NB4 (cell line): ENCODE measurements around the gene SEZ6.

Experiments used
- DNase-seq: peaks from one replicate; pipeline ENCODE4 v3.0.0; 2010; ENCODE audit warnings: low read depth
- H3K4me3 ChIP-seq: one replicate; pipeline ENCODE4 v1.5.1; 2011; ENCODE audit warnings: mild to moderate bottlenecking, low read depth, low read length, moderate library complexity
- MYC ChIP-seq: IDR thresholded peaks from 2 replicates; pipeline ENCODE4 v1.6.1; 2011; ENCODE audit warnings: low read depth, low read length
- POLR2A ChIP-seq: IDR thresholded peaks from 2 replicates; pipeline ENCODE4 v1.6.1; 2011; ENCODE audit warnings: mild to moderate bottlenecking; ENCODE audit not compliant: insufficient read length; ENCODE audit errors: extremely low read depth
- TF ChIP-seq, protein P1 (sequence below): IDR thresholded peaks from one replicate; pipeline ENCODE4 v1.5.1; 2012; ENCODE audit warnings: low read depth, low read length
- TF ChIP-seq, protein P2 (sequence below): IDR thresholded peaks from 2 replicates; pipeline ENCODE4 v1.6.1; 2011; ENCODE audit warnings: low read depth, low read length

The SEZ6 gene

DNA sequence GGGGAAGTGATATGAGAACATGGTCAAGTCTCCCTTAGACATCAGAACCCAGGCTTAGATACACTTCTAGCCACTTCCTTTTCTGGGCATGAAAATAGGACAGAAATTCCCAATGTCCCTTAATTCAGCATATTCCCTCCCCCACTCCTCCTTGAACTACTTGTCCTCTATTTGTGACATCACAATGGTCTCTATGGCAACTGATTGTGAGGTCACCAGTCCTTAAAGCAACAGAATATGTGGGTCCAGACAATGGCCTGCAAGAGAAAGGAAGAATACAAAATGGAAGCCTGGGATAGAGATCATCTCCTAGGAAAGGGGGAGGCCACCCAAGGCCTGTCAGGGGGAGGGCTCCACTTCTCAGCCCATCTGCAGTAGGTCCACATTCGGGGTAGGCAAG is 6.7 kb upstream of the SEZ6 start:
- TF ChIP-seq POLR2A (no peak), MYC (no peak)
- TF ChIP-seq, protein P1, sequence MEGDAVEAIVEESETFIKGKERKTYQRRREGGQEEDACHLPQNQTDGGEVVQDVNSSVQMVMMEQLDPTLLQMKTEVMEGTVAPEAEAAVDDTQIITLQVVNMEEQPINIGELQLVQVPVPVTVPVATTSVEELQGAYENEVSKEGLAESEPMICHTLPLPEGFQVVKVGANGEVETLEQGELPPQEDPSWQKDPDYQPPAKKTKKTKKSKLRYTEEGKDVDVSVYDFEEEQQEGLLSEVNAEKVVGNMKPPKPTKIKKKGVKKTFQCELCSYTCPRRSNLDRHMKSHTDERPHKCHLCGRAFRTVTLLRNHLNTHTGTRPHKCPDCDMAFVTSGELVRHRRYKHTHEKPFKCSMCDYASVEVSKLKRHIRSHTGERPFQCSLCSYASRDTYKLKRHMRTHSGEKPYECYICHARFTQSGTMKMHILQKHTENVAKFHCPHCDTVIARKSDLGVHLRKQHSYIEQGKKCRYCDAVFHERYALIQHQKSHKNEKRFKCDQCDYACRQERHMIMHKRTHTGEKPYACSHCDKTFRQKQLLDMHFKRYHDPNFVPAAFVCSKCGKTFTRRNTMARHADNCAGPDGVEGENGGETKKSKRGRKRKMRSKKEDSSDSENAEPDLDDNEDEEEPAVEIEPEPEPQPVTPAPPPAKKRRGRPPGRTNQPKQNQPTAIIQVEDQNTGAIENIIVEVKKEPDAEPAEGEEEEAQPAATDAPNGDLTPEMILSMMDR = no peak
- TF ChIP-seq, protein P2, sequence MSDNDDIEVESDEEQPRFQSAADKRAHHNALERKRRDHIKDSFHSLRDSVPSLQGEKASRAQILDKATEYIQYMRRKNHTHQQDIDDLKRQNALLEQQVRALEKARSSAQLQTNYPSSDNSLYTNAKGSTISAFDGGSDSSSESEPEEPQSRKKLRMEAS = no peak
- no peak for DNase-seq
- no peak overlapping the region for H3K4me3 ChIP-seq

DNA sequence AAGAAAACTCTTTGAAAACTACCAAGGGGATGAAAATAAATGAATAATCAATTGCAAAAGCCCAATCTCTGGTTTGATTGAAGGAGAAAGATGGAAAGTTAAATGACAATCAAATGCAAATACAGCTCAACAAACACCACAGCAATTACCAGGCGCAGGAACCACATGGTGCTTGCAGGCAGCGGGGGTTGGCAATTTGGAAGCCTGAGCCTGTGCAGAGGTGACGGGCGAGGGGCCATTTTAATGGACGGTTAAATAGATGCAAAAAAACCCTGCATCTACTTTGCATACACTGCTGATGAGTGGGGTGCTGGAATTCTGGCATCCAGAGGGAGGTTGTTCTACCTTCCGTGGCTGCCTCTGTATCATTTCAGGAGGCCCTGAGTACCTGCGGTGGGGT is 4.8 kb upstream of the SEZ6 start:
- TF ChIP-seq, protein P1 = no peak
- TF ChIP-seq POLR2A (no peak), MYC (no peak)
- TF ChIP-seq, protein P2 = no peak
- H3K4me3 ChIP-seq = no peak overlapping the region
- DNase-seq = no peak

DNA sequence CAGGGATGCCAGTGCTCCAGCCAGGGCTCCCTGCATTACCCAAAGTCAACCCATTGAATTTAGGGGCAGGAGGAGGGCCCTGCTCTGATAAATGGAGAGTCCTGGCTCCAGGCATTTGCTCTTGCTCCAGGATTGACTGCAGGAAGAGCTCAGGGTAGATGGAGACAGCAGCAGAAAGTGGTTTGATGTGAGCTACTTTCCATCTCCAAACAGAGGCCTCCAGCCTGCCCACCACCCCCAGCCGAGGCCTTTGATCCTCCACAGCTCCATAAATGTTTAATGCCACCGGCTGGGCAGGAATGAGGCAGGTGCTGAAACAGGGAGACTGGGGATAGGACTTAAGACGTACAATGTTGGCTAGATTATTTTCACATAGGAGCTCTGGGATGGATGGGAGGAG is 4.3 kb upstream of the SEZ6 start:
- TF ChIP-seq POLR2A (no peak), MYC (no peak)
- TF ChIP-seq, protein P1 = no peak
- DNase-seq = no peak
- no peak overlapping the region for H3K4me3 ChIP-seq

DNA sequence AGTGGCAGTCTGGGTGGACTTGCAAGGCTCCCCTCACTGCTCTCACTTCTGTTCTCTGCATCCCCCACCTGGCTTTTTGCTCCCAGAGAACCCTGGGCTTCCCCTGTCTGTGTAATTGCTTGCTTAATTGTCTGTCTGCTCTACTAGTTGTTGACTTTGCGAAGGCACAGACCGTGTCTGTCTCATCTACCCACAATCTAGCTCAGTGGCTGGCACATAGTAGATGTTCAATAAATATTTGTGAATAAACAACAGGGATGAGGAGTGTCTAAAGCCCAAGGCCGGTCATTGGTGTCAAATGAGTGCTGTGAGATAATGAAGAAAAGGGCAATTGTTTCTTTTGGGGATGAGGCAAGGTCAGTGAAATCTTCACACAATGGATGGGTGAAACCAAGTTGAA is 2.8 kb upstream of the SEZ6 start:
- DNase-seq = no peak
- no peak overlapping the region for H3K4me3 ChIP-seq
- TF ChIP-seq, protein P1 = no peak
- TF ChIP-seq MYC = no peak
- no peak for TF ChIP-seq POLR2A
- TF ChIP-seq, protein P2 = no peak

DNA sequence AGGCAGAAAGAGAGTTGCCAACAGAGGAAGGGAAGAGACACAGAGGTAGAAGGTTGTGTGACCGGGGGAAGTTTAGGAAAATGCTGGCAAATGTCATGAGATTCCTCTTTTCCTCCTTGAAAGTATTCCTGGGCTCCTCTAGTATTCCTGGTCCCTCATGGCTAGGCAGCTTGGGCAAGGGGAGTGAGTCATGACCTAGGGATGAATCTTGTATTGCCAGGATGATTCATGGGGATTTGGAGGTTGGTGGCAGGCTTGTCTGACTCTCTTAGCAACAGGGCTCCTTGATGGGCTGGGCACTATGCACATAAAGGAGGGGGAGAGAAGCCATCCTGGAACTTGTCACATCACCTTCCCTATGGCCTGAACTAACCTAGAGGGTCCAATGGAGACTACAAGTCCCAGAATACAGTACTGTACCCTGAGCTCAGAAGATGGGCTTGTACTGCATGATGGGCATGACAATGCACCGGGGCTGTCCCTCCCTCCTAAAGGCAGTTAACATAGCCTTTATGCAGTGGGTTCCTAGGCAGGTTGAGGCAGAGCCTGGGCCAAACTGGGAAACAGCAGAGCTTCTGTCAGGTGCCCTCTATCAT is 2.1 kb upstream of the SEZ6 start:
- DNase-seq = no peak
- H3K4me3 ChIP-seq = no peak overlapping the region
- TF ChIP-seq POLR2A = no peak
- no peak for TF ChIP-seq MYC
- TF ChIP-seq, protein P2 = no peak
- TF ChIP-seq, protein P1 = no peak

DNA sequence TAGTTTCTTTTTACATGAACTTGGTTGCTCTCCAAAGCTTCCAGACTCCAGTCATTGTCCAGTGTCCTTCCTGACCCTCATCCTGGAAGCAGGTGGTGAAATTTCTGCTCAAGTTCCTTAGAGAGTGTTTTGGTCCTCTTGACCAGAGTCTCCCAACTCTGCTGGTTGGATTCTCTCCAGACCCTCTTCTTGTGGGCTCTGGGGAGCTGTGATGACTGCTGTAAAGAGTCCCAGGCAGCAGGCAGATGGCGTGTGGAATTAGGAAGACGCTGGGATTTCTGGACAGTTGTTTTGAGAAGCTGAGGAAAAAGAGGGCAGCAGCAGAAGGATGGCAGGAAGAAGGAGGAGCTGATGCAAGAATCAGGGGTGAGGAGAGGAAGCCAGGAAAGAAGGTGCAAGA is 1.6 kb upstream of the SEZ6 start:
- DNase-seq = no peak
- TF ChIP-seq MYC (no peak), POLR2A (no peak)
- TF ChIP-seq, protein P1 = no peak
- TF ChIP-seq, protein P2 = no peak

More for the DNA sequence above, 1.6 kb upstream of the SEZ6 start:
- H3K4me3 ChIP-seq = no peak overlapping the region
